Right renal pelvis (tissue), 4 donors: ENCODE results near the gene NEURL1. TPM values are rescaled to one million over a fixed set of nuclear protein-coding genes. Genes with fewer than 3 reads are reported as not detected.

Experiments used
- DNase-seq, 4 donors: peaks; one replicate each; pipeline ENCODE4 v3.0.0-alpha.2; 2013; ENCODE audit warnings: low read depth in 4 of 4, low spot score in 3 of 4, missing footprints in 1 of 4
- polyA plus RNA-seq, 4 donors: library from polyadenylated mRNA; unstranded; fragments of 120-200 nt; gene quantifications; one replicate each; pipeline ENCODE4 v1.2.1, GENCODE V29; 2013; ENCODE audit not compliant: insufficient read length in 4 of 4

Gene NEURL1
- polyA plus RNA-seq, 4 donors, result 1.2 to 1.7 (median 1.4) TPM

- no peak for DNase-seq
Observed at GRCh38 chr10:103543617-103544525, 50.4 kb downstream of the NEURL1 start.

- DNase-seq, result no peak
Observed at GRCh38 chr10:103544657-103545310, 51.3 kb downstream of the NEURL1 start.

GRCh38 chr10:103545366-103545765 lies 51.9 kb downstream of the NEURL1 start:
- DNase-seq, result no peak

GRCh38 chr10:103545771-103546281 lies 52.3 kb downstream of the NEURL1 start:
- no peak for DNase-seq

GRCh38 chr10:103546401-103546800 lies 52.9 kb downstream of the NEURL1 start:
- DNase-seq, result no peak

- no peak for DNase-seq
Observed at GRCh38 chr10:103547391-103547946, 54.0 kb downstream of the NEURL1 start.

GRCh38 chr10:103548006-103548405 lies 54.5 kb downstream of the NEURL1 start:
- no peak for DNase-seq

- no peak for DNase-seq
Observed at GRCh38 chr10:103548581-103549348, 55.3 kb downstream of the NEURL1 start.

- no peak for DNase-seq
Observed at GRCh38 chr10:103549349-103549685, 55.8 kb downstream of the NEURL1 start.

- DNase-seq, result no peak
Observed at GRCh38 chr10:103550229-103550628, 56.7 kb downstream of the NEURL1 start.

- no peak for DNase-seq
Observed at GRCh38 chr10:103551619-103552602, 58.4 kb downstream of the NEURL1 start.

GRCh38 chr10:103552856-103553742 lies 59.6 kb downstream of the NEURL1 start:
- DNase-seq, result no peak

GRCh38 chr10:103553743-103554487 lies 60.4 kb downstream of the NEURL1 start:
- DNase-seq, result no peak

- peak in 3 of 4 donors; percentile 32 to 47 (median 43) for DNase-seq
Observed at GRCh38 chr10:103554488-103555324, 61.2 kb downstream of the NEURL1 start.

GRCh38 chr10:103555325-103555649 lies 61.8 kb downstream of the NEURL1 start:
- DNase-seq, result no peak

GRCh38 chr10:103555712-103556111 lies 62.2 kb downstream of the NEURL1 start:
- no peak for DNase-seq

- DNase-seq, result no peak
Observed at GRCh38 chr10:103556383-103557007, 63.0 kb downstream of the NEURL1 start.
